Endothelial cell of umbilical vein (primary cell): ENCODE data around the gene MRPL34. TPM values are rescaled to one million over a fixed set of nuclear protein-coding genes. Genes with fewer than 3 reads are reported as not detected.

ENCODE experiments used
- BruUV-seq: library from RNA; stranded (reverse); fragments of 400-500 nt; replicated peaks from 2 replicates; lab custom pipeline; 2021; lab: Mats Ljungman, UMichigan
- CTCF ChIA-PET: fragments of 300-600, 350-600 bp; sonication (Branson Sonifier 250); formaldehyde crosslinking; loops from one replicate; lab custom pipeline; 2021; ENCODE audit warnings: antibody characterized with exemption, inconsistent platforms; lab: Charles Lee
- POLR2A ChIA-PET: fragments of 300-600, 350-600 bp; sonication (Branson Sonifier 250); formaldehyde crosslinking; loops from one replicate; lab custom pipeline; 2021; ENCODE audit warnings: antibody characterized with exemption, inconsistent platforms; lab: Charles Lee
- DNase-seq: peaks from one replicate; pipeline ENCODE4 v3.0.0-alpha.2; 2011; ENCODE audit warnings: low read depth, low spot score
- FAIRE-seq: peaks from 2 replicates; lab custom pipeline; 2011; peaks lifted over from hg19 to GRCh38; lab: Jason Lieb, UNC
- H2AFZ ChIP-seq: 2 replicates; pipeline ENCODE4 v1.6.0; 2012; ENCODE audit warnings: low read depth, low read length, control low read depth, inconsistent platforms
- H3K27ac ChIP-seq: 2 replicates; pipeline ENCODE4 v1.5.1; 2011; ENCODE audit warnings: low read depth, mild to moderate bottlenecking, control low read depth, low read length, moderate library complexity; ENCODE audit not compliant: insufficient read depth
- H3K27me3 ChIP-seq, 2 experiments: 2 replicates each; pipeline versions ENCODE4 v1.6.0 to v1.6.1; 2011; ENCODE audit warnings: low read length in 2 of 2, mixed read lengths in 1 of 2; ENCODE audit not compliant: control insufficient read depth in 2 of 2, insufficient read depth in 2 of 2
- H3K36me3 ChIP-seq, 2 experiments: 2 replicates in 1 of 2; 3 replicates in 1 of 2; pipeline ENCODE4 v1.5.1; 2011; ENCODE audit warnings: low read length in 2 of 2, mild to moderate bottlenecking in 1 of 2, moderate library complexity in 1 of 2; ENCODE audit not compliant: control insufficient read depth in 2 of 2, insufficient read depth in 2 of 2; ENCODE audit errors: extremely low read depth in 1 of 2
- H3K4me1 ChIP-seq: 3 replicates; pipeline ENCODE4 v1.5.1; 2011; ENCODE audit warnings: mild to moderate bottlenecking, low read length; ENCODE audit not compliant: control insufficient read depth, insufficient read depth; ENCODE audit errors: extremely low read depth
- H3K4me2 ChIP-seq: 2 replicates; pipeline ENCODE4 v1.6.1; 2011; ENCODE audit warnings: low read length, control low read depth, mixed read lengths; ENCODE audit not compliant: insufficient read depth
- H3K4me3 ChIP-seq, 3 experiments: fragments of 200-600 bp in 1 of 3; sonication (generic), shearing (Covaris generic) in 1 of 3; replicated peaks in 1 of 3; 2 replicates each; pipeline ENCODE4 v1.5.1; 2011 to 2016; ENCODE audit warnings: control low read depth in 3 of 3, low read length in 3 of 3, mild to moderate bottlenecking in 2 of 3, inconsistent platforms in 1 of 3, low read depth in 1 of 3, moderate library complexity in 1 of 3; ENCODE audit not compliant: insufficient read depth in 1 of 3
- H3K79me2 ChIP-seq: 2 replicates; pipeline ENCODE4 v1.6.0; 2012; ENCODE audit warnings: low read length, inconsistent platforms; ENCODE audit not compliant: control insufficient read depth, insufficient read depth
- H3K9ac ChIP-seq: replicated peaks from 2 replicates; pipeline ENCODE3; 2011; ENCODE audit warnings: low read length, control low read depth; ENCODE audit not compliant: insufficient read depth; ENCODE audit errors: extremely low read depth
- H3K9me1 ChIP-seq: replicated peaks from 3 replicates; pipeline ENCODE4 v1.6.0; 2011; ENCODE audit warnings: mild to moderate bottlenecking, low read length; ENCODE audit not compliant: control insufficient read depth, insufficient read depth; ENCODE audit errors: extremely low read depth
- H3K9me3 ChIP-seq: replicated peaks from 2 replicates; pipeline ENCODE4 v1.5.1; 2012; ENCODE audit warnings: low read length, inconsistent platforms; ENCODE audit not compliant: control insufficient read depth, insufficient read depth
- H4K20me1 ChIP-seq: replicated peaks from 2 replicates; pipeline ENCODE3; 2011; ENCODE audit warnings: mild to moderate bottlenecking, low read length; ENCODE audit not compliant: control insufficient read depth, insufficient read depth; ENCODE audit errors: extremely low read depth
- CTCF ChIP-seq, 2 donors: IDR thresholded peaks; 1 replicate in 1 of 2; 2 replicates in 1 of 2; pipeline ENCODE4 v1.5.1; 2011; ENCODE audit warnings: low read length in 2 of 2, mild to moderate bottlenecking in 2 of 2, moderate library complexity in 2 of 2, control low read depth in 1 of 2, inconsistent platforms in 1 of 2, low read depth in 1 of 2; ENCODE audit not compliant: insufficient read depth in 1 of 2; ENCODE audit errors: extremely low read depth in 1 of 2
- EZH2 ChIP-seq: IDR thresholded peaks from 2 replicates; pipeline ENCODE4 v1.6.1; 2012; ENCODE audit warnings: borderline replicate concordance, low read depth, mild to moderate bottlenecking, moderate library complexity, low read length, inconsistent platforms; ENCODE audit not compliant: severe bottlenecking
- FOS ChIP-seq: IDR thresholded peaks from 2 replicates; pipeline ENCODE4 v1.6.1; 2011; ENCODE audit warnings: mild to moderate bottlenecking, low read length, moderate library complexity, borderline replicate concordance; ENCODE audit not compliant: insufficient read depth
- GATA2 ChIP-seq: IDR thresholded peaks from 2 replicates; pipeline ENCODE4 v1.7.0; 2011; ENCODE audit warnings: low read depth, mild to moderate bottlenecking, moderate library complexity, mixed read lengths, low read length; ENCODE audit not compliant: insufficient read length, insufficient read depth
- JUN ChIP-seq: IDR thresholded peaks from 2 replicates; pipeline ENCODE4 v1.6.1; 2011; ENCODE audit warnings: borderline replicate concordance, low read depth; ENCODE audit not compliant: insufficient read length, insufficient read depth
- MAX ChIP-seq: IDR thresholded peaks from 2 replicates; pipeline ENCODE4 v1.6.1; 2011; ENCODE audit not compliant: insufficient read depth, insufficient read length
- MYC ChIP-seq: IDR thresholded peaks from one replicate; pipeline ENCODE4 v1.6.1; 2011; ENCODE audit warnings: mild to moderate bottlenecking, low read depth, low read length
- POLR2A ChIP-seq: IDR thresholded peaks from 2 replicates; pipeline ENCODE4 v1.6.1; 2012; ENCODE audit warnings: low read depth, mild to moderate bottlenecking, control low read depth, low read length
- POLR2AphosphoS5 ChIP-seq: IDR thresholded peaks from 2 replicates; pipeline ENCODE4 v1.6.1; 2012; ENCODE audit warnings: low read depth, mild to moderate bottlenecking, control low read depth, low read length, moderate library complexity; ENCODE audit not compliant: insufficient read depth
- dilution Hi-C: fragments of 300-500 bp; cut with MboI; formaldehyde crosslinking; loops from one replicate; pipeline ENCODE4 v1.15.0; 2019; ENCODE audit warnings: low sequenced_read_pairs; ENCODE audit not compliant: extremely low pct_ligation_motif_present
- intact Hi-C: fragments of 100-400 bp; cut with micrococcal nuclease; formaldehyde crosslinking; loops from one replicate; pipeline ENCODE4 v1.10.0; 2022
- polyA plus RNA-seq, 4 experiments: library from polyadenylated mRNA; depleted of rRNA in 3 of 4; stranded (reverse) in 3 of 4; unstranded in 1 of 4; fragments of >200 nt; gene quantifications; 2 replicates each; pipeline versions ENCODE4 v1.2.1 to v1.2.3, GENCODE V29; 2011 to 2012; ENCODE audit warnings: missing spikeins in 1 of 4
- total RNA-seq: library from RNA; stranded (reverse); gene quantifications from 2 replicates; pipeline ENCODE4 v1.2.3, GENCODE V29; 2021

MRPL34 gene
- total and polyA plus RNA-seq, 2 donors (not counting 3 experiments of a cell fraction or from before 2014, with no cell fraction given), result 45.5 to 55.7 TPM

- Histone ChIP-seq H2AFZ (peak overlapping the region; percentile 66), H3K79me2 (no peaks in the 10 kb centered on the region), H3K4me2 (no peak overlapping the region), H3K27ac (no peak overlapping the region), H3K27me3 (no peaks in the 10 kb centered on the region), H3K36me3 (no peaks in the 10 kb centered on the region), H3K9me3 (no peaks in the 10 kb centered on the region), H4K20me1 (no peaks in the 10 kb centered on the region), H3K9me1 (no peaks in the 10 kb centered on the region), H3K4me1 (peaks cover 20% of the 10 kb centered on the region), H3K4me3 (no peak overlapping the region), H3K9ac (no peak overlapping the region)
- CTCF ChIA-PET, result interaction anchor here (0.7 to 1.4 kb wide), 4 partner anchors 14 to 38 kb away, joined by 3 to 11 read pairs (median 4); no protein-coding TSS in a partner anchor
- TF ChIP-seq JUN (no peak), POLR2AphosphoS5 (no peak), FOS (no peak), POLR2A (no peak), EZH2 (no peak), GATA2 (no peak), MAX (no peak), MYC (no peak), CTCF (IDR thresholded peaks at IDR 0.05; ENCODE audit: extremely low read depth in 1 of 2, insufficient read depth in 1 of 2, low read depth in 1 of 2, low read length in 2 of 2) (no peak)
- FAIRE-seq (no peak), DNase-seq (no peak)
- POLR2A ChIA-PET, result no interaction called here
- dilution Hi-C loops, result no loop called here
- intact Hi-C loops, result no loop called here
- no TSS peak for BruUV-seq
Observed at GRCh38 chr19:17353386-17353785, 47.7 kb downstream of the MRPL34 start.

Other genes with a start within 250 kb of the MRPL34 start
- gene HAUS8, start 230.4 kb upstream of the MRPL34 start, total RNA-seq, result 23.4 and 30.3 TPM in 2 replicates
- gene HAUS8, start 230.4 kb upstream of the MRPL34 start, polyA plus RNA-seq, result 9.0 and 9.6 TPM in 2 replicates
- 119 and 124 TPM in 2 replicates for gene MYO9B, start 230.1 kb upstream of the MRPL34 start, total RNA-seq
- gene MYO9B, start 230.1 kb upstream of the MRPL34 start, polyA plus RNA-seq, result 64.4 and 69.8 TPM in 2 replicates
- 21.2 and 21.3 TPM in 2 replicates for gene USE1, start 90.5 kb upstream of the MRPL34 start, total RNA-seq
- gene USE1, start 90.5 kb upstream of the MRPL34 start, polyA plus RNA-seq, result 27.6 and 29.8 TPM in 2 replicates
- gene OCEL1, start 79.6 kb upstream of the MRPL34 start, total RNA-seq, result 12.5 and 13.0 TPM in 2 replicates
- gene OCEL1, start 79.6 kb upstream of the MRPL34 start, polyA plus RNA-seq, result 7.4 and 7.7 TPM in 2 replicates
- 36.1 and 39.2 TPM in 2 replicates for gene NR2F6, start 60.0 kb upstream of the MRPL34 start, total RNA-seq
- 38.9 and 53.7 TPM in 2 replicates for gene NR2F6, start 60.0 kb upstream of the MRPL34 start, polyA plus RNA-seq
- 14.8 and 19.4 TPM in 2 replicates for gene USHBP1, start 41.1 kb upstream of the MRPL34 start, total RNA-seq
- 16.2 and 20.4 TPM in 2 replicates for gene USHBP1, start 41.1 kb upstream of the MRPL34 start, polyA plus RNA-seq
- 110 and 118 TPM in 2 replicates for gene BABAM1, start 38.4 kb upstream of the MRPL34 start, total RNA-seq
- gene BABAM1, start 38.4 kb upstream of the MRPL34 start, polyA plus RNA-seq, result 129 and 140 TPM in 2 replicates
- gene ANKLE1, start 24.0 kb upstream of the MRPL34 start, total RNA-seq, result 3.1 and 5.2 TPM in 2 replicates
- gene ANKLE1, start 24.0 kb upstream of the MRPL34 start, polyA plus RNA-seq, result 1.9 and 2.8 TPM in 2 replicates
- 5.9 and 6.8 TPM in 2 replicates for gene ABHD8, start 2.4 kb upstream of the MRPL34 start, total RNA-seq
- 8.7 and 12.7 TPM in 2 replicates for gene ABHD8, start 2.4 kb upstream of the MRPL34 start, polyA plus RNA-seq
- 64.7 and 81.1 TPM in 2 replicates for gene DDA1, start 3.7 kb downstream of the MRPL34 start, total RNA-seq
- gene DDA1, start 3.7 kb downstream of the MRPL34 start, polyA plus RNA-seq, result 52.9 and 60.5 TPM in 2 replicates
- 6.8 and 7.5 TPM in 2 replicates for gene ANO8, start 29.0 kb downstream of the MRPL34 start, total RNA-seq
- 3.5 and 3.8 TPM in 2 replicates for gene ANO8, start 29.0 kb downstream of the MRPL34 start, polyA plus RNA-seq
- gene GTPBP3, start 31.7 kb downstream of the MRPL34 start, total RNA-seq, result 28.1 and 34.7 TPM in 2 replicates
- 12.7 and 15.4 TPM in 2 replicates for gene GTPBP3, start 31.7 kb downstream of the MRPL34 start, polyA plus RNA-seq
- gene PLVAP, start 71.5 kb downstream of the MRPL34 start, total RNA-seq, result 5.7 and 11.1 TPM in 2 replicates
- gene PLVAP, start 71.5 kb downstream of the MRPL34 start, polyA plus RNA-seq, result 16.9 and 19.9 TPM in 2 replicates
- gene CCDC194, start 88.3 kb downstream of the MRPL34 start, total RNA-seq, result not detected in 2 replicates
- gene CCDC194, start 88.3 kb downstream of the MRPL34 start, polyA plus RNA-seq, result 0.11 and 0.12 TPM in 2 replicates
- 20.7 and 21.2 TPM in 2 replicates for gene BST2, start 99.8 kb downstream of the MRPL34 start, total RNA-seq
- 145 and 146 TPM in 2 replicates for gene BST2, start 99.8 kb downstream of the MRPL34 start, polyA plus RNA-seq
- 58.1 and 63.3 TPM in 2 replicates for gene MVB12A, start 114.2 kb downstream of the MRPL34 start, total RNA-seq
- 88.8 and 109 TPM in 2 replicates for gene MVB12A, start 114.2 kb downstream of the MRPL34 start, polyA plus RNA-seq
- gene TMEM221, start 142.8 kb downstream of the MRPL34 start, total RNA-seq, result not detected in 2 replicates
- 0.06 and 0.08 TPM in 2 replicates for gene TMEM221, start 142.8 kb downstream of the MRPL34 start, polyA plus RNA-seq
- not detected in 2 replicates for gene NXNL1, start 155.1 kb downstream of the MRPL34 start, total RNA-seq
- not detected in 2 replicates for gene NXNL1, start 155.1 kb downstream of the MRPL34 start, polyA plus RNA-seq
- 13.5 and 14.9 TPM in 2 replicates for gene SLC27A1, start 164.7 kb downstream of the MRPL34 start, total RNA-seq
- gene SLC27A1, start 164.7 kb downstream of the MRPL34 start, polyA plus RNA-seq, result 10.4 and 11.9 TPM in 2 replicates
- 99.2 and 110 TPM in 2 replicates for gene PGLS, start 205.8 kb downstream of the MRPL34 start, total RNA-seq
- gene PGLS, start 205.8 kb downstream of the MRPL34 start, polyA plus RNA-seq, result 139 and 204 TPM in 2 replicates
- 240 and 263 TPM in 2 replicates for gene COLGALT1, start 249.8 kb downstream of the MRPL34 start, total RNA-seq
- gene COLGALT1, start 249.8 kb downstream of the MRPL34 start, polyA plus RNA-seq, result 355 and 406 TPM in 2 replicates